ENCODE measurements around the gene TMEM139. TPM values are rescaled to one million over a fixed set of nuclear protein-coding genes. Genes with fewer than 3 reads are reported as not detected.

Gene TMEM139
- total RNA-seq, 1 donor from 2014 or later = 8.8 TPM

DNA sequence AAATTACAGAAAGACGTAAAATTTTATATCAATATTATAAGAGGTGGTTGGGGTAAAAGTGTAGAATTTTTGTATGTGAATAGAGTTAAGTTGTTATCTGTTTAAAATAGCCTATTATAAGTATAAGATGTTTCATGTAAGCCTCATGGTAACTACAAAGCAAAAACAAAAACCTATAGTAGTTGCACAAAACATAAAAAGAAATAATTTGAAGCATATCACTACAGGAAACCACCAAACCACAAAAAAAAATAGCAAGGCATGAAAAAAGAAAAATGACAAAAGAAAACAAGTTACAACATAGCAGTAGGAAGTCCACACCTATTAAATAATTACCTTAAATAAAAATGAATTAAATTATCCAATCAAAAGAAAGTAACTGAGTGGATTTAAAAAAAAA lies 33.9 kb upstream of the TMEM139 start:
- DNase-seq = no peak
- TF ChIP-seq CTCF (IDR thresholded peaks at IDR 0.05; ENCODE audit: borderline replicate concordance) = no peak
- Histone ChIP-seq H3K27me3 (ENCODE audit: low read depth) (no peaks in the 10 kb centered on the region), H3K9me3 (replicated peaks) (peaks cover 12% of the 10 kb centered on the region), H3K4me1 (no peaks in the 10 kb centered on the region), H3K36me3 (no peaks in the 10 kb centered on the region), H3K27ac (replicated peaks) (no peak overlapping the region), H3K4me3 (no peak overlapping the region)
- intact Hi-C loops (cut with micrococcal nuclease) = no loop called here

DNA sequence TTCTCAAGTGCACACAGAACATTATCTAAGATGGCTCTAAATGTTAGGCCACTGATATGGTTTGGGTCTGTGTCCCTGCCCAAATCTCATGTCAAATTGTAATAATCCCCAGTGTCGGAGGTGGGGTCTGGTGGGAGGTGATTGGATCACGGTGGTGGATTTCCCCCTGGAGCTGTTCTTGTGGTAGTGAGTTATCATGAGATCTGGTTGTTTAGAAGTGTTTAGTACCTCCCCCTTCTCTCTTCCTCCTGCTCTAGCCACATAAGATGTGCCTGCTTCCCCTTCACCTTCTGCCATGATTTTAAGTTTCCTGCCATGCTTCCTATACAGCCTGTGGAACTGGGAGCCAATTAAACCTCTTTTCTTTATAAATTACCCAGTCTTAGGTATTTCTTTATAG lies 32.8 kb upstream of the TMEM139 start:
- intact Hi-C loops (cut with micrococcal nuclease) = no loop called here
- DNase-seq = no peak
- H3K9me3 ChIP-seq (replicated peaks) = peaks cover 12% of the 10 kb centered on the region
- H3K4me1 ChIP-seq = no peaks in the 10 kb centered on the region
- no peak overlapping the region for H3K27ac ChIP-seq (replicated peaks)
- H3K36me3 ChIP-seq = no peaks in the 10 kb centered on the region
- no peaks in the 10 kb centered on the region for H3K27me3 ChIP-seq (ENCODE audit: low read depth)
- no peak for TF ChIP-seq CTCF (IDR thresholded peaks at IDR 0.05; ENCODE audit: borderline replicate concordance)
- no peak overlapping the region for H3K4me3 ChIP-seq

DNA sequence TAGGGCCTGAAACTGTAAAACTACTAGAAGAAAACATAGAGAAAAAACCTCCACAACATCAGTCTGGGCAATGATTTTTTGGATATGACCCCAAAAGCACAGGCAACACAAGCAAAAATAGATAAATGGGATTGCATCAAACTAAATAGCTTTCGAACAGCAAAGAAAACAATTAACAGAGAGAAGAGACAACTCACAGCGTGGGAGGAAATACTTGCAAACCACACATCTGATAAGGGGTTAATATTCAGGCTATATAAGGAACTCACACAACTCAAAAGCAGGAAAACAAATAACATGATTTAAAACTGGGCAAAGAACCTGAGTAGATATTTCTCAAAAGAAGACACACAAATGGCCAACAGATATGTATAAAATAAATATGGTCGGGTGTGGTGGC lies 29.2 kb upstream of the TMEM139 start:
- H3K4me3 ChIP-seq = no peak overlapping the region
- no peak for TF ChIP-seq CTCF (IDR thresholded peaks at IDR 0.05; ENCODE audit: borderline replicate concordance)
- peaks cover 6% of the 10 kb centered on the region for H3K4me1 ChIP-seq
- no peaks in the 10 kb centered on the region for H3K36me3 ChIP-seq
- H3K27ac ChIP-seq (replicated peaks) = no peak overlapping the region
- DNase-seq = no peak
- no peaks in the 10 kb centered on the region for H3K27me3 ChIP-seq (ENCODE audit: low read depth)
- no peaks in the 10 kb centered on the region for H3K9me3 ChIP-seq (replicated peaks)
- intact Hi-C loops (cut with micrococcal nuclease) = no loop called here

GRCh38 chr7:143256325-143256724 lies 28.4 kb upstream of the TMEM139 start:
- no peaks in the 10 kb centered on the region for H3K36me3 ChIP-seq
- H3K4me3 ChIP-seq = no peak overlapping the region
- H3K27me3 ChIP-seq (ENCODE audit: low read depth) = no peaks in the 10 kb centered on the region
- TF ChIP-seq CTCF (IDR thresholded peaks at IDR 0.05; ENCODE audit: borderline replicate concordance) = no peak
- no peak for DNase-seq
- H3K4me1 ChIP-seq = peaks cover 6% of the 10 kb centered on the region
- no peak overlapping the region for H3K27ac ChIP-seq (replicated peaks)
- H3K9me3 ChIP-seq (replicated peaks) = no peaks in the 10 kb centered on the region
- intact Hi-C loops (cut with micrococcal nuclease) = no loop called here

- Histone ChIP-seq H3K36me3 (no peaks in the 10 kb centered on the region), H3K27me3 (ENCODE audit: low read depth) (no peaks in the 10 kb centered on the region), H3K27ac (replicated peaks) (no peak overlapping the region), H3K4me1 (peaks cover 6% of the 10 kb centered on the region), H3K9me3 (replicated peaks) (no peaks in the 10 kb centered on the region), H3K4me3 (no peak overlapping the region)
- intact Hi-C loops (cut with micrococcal nuclease) = no loop called here
- TF ChIP-seq CTCF (IDR thresholded peaks at IDR 0.05; ENCODE audit: borderline replicate concordance) = no peak
- DNase-seq = no peak
Observed at GRCh38 chr7:143256932-143257331, 27.8 kb upstream of the TMEM139 start.

DNA sequence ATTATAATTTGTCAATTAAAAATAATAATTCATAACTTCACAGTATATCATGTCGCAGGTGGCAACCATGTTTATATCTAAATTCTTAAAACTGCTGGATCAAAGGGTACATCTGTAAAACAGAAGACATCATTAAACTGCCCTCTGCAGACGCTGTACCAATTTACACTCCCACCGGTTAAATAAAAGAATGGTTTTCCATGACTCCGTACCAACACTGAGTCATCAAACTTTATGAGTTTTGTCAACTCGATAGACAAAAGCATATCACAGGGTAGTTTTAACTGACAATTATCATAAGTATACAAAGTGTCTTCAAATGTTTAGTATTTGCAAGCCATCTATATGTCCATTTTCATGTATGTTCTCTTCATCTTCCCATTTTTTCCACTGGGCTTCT lies 27.3 kb upstream of the TMEM139 start:
- H3K36me3 ChIP-seq = no peaks in the 10 kb centered on the region
- H3K27ac ChIP-seq (replicated peaks) = no peak overlapping the region
- no peaks in the 10 kb centered on the region for H3K9me3 ChIP-seq (replicated peaks)
- no peak for DNase-seq
- H3K4me1 ChIP-seq = peaks cover 6% of the 10 kb centered on the region
- no peak overlapping the region for H3K4me3 ChIP-seq
- intact Hi-C loops (cut with micrococcal nuclease) = no loop called here
- H3K27me3 ChIP-seq (ENCODE audit: low read depth) = no peaks in the 10 kb centered on the region
- TF ChIP-seq CTCF (IDR thresholded peaks at IDR 0.05; ENCODE audit: borderline replicate concordance) = no peak

Measured in left ventricle myocardium inferior (tissue), 1 donor.